Measurements from ENCODE around the gene IGHMBP2. TPM values are rescaled to one million over a fixed set of nuclear protein-coding genes. Genes with fewer than 3 reads are reported as not detected.

IGHMBP2 gene
- total and polyA plus RNA-seq, 9 of the 15 experiments (the other 6 are each of a cell fraction or from before 2014, with no cell fraction given): 1.6 to 24.8 (median 14.5) TPM

GRCh38 chr11:68870470-68870869 lies 33.2 kb upstream of the IGHMBP2 start:
- 14% methylated on average over 6 of the region's 9 CpGs for WGBS (ENCODE audit: insufficient coverage, low coverage, missing lambda C conversion rate)
- BruUV-seq (replicated peaks): no TSS peak
- Histone ChIP-seq H3K4me3 (peak overlapping the region; percentile 31), H3K4me2 (ENCODE audit: insufficient read depth, low read length) (peak overlapping the region; percentile 68), H3K4me1 (replicated peaks in 1 of 2; ENCODE audit: control insufficient read depth in 2 of 2, insufficient read depth in 2 of 2, low read length in 2 of 2) (peaks cover 0 to 11% of the 10 kb centered on the region in 2 experiments; a peak in 2 of 5 replicates), H3K79me2 (ENCODE audit: control insufficient read depth, insufficient read depth, low read length) (no peaks in the 10 kb centered on the region), H3K9ac (ENCODE audit: insufficient read depth in 1 of 2, low read depth in 2 of 2, low read length in 2 of 2) (peak overlapping the region; percentile 44 to 72; a peak in 2 of 4 replicates), H4K20me1 (replicated peaks; ENCODE audit: control insufficient read depth, insufficient read depth, low read length) (no peaks in the 10 kb centered on the region), H3K27me3 (ENCODE audit: control insufficient read depth in 2 of 2, insufficient read depth in 2 of 2, low read length in 2 of 2) (no peaks in the 10 kb centered on the region), H3K9me1 (ENCODE audit: control insufficient read depth, insufficient read depth, low read length) (no peaks in the 10 kb centered on the region), H3K27ac (ENCODE audit: extremely low read depth, low read depth, low read length) (no peak overlapping the region), H3K9me3 (replicated peaks; ENCODE audit: control insufficient read depth, insufficient read depth, low read depth, low read length) (no peaks in the 10 kb centered on the region), H2AFZ (ENCODE audit: low read depth, low read length) (peak overlapping the region; percentile 91), H3K36me3 (ENCODE audit: control insufficient read depth, insufficient read depth, low read length) (no peaks in the 10 kb centered on the region)
- intact Hi-C loops (cut with micrococcal nuclease): no loop called here
- DNase-seq (ENCODE audit: extremely low read depth in 1 of 4, low spot score in 3 of 4) (peak in 1 of 4 experiments; percentile 29), ATAC-seq (peak; percentile 50), FAIRE-seq (peak; percentile 32)
- ChIA-PET POLR2A (interaction anchor here (1.6 kb wide), 1 partner anchor 13 kb away, joined by 3 read pairs; no protein-coding TSS in a partner anchor), CTCF (ENCODE audit: low intra/inter-chr PET ratio) (no interaction called here)
- in situ Hi-C loops (cut with MboI): no loop called here
- peak in 1 of 2 experiments; percentile 24; a peak in 1 of 4 replicates for TF ChIP-seq RAD21 (CRISPR knock-in tag; conservative IDR thresholded peaks at IDR 0.05 in 1 of 2, IDR thresholded peaks at IDR 0.05 in 1 of 2)
- peak; percentile 38; the same call in 1 of the 2 replicates for TF ChIP-seq MIER1 (IDR thresholded peaks at IDR 0.05; ENCODE audit: low read depth)
- TF ChIP-seq DIDO1 (tag; IDR thresholded peaks at IDR 0.05; ENCODE audit: low read depth): no peak
- TF ChIP-seq SNAPC5 (CRISPR knock-in tag; IDR thresholded peaks at IDR 0.05): no peak
- no peak for TF ChIP-seq XRCC4 (IDR thresholded peaks at IDR 0.05; ENCODE audit: extremely low read depth, insufficient read depth, insufficient read length)
- TF ChIP-seq TRIM25 (IDR thresholded peaks at IDR 0.05; ENCODE audit: borderline replicate concordance): no peak
- TF ChIP-seq LCOR (CRISPR knock-in tag; IDR thresholded peaks at IDR 0.05): 0 out of 2 replicates have a peak, but pooled peaks have one; percentile 51
- TF ChIP-seq TCF7L2 (IDR thresholded peaks at IDR 0.05; ENCODE audit: low read depth, low read length): no peak
- peak; percentile 91 for TF ChIP-seq PRDM10 (IDR thresholded peaks at IDR 0.05; ENCODE audit: partially characterized antibody)
- no peak for TF ChIP-seq POLR2A (conservative IDR thresholded peaks at IDR 0.05)
- peak; percentile 30; the same call in 1 of the 2 replicates for TF ChIP-seq GABPB1 (CRISPR knock-in tag; IDR thresholded peaks at IDR 0.05)
- no peak for TF ChIP-seq ELK1 (CRISPR knock-in tag; IDR thresholded peaks at IDR 0.05)
- peak in 2 of 3 experiments; percentile 27 to 28; a peak in 1 of 6 replicates for TF ChIP-seq CTCF (IDR thresholded peaks at IDR 0.05 in 2 of 3, conservative IDR thresholded peaks at IDR 0.05 in 1 of 3; ENCODE audit: insufficient read depth in 2 of 3, low read depth in 1 of 3, low read length in 3 of 3)
